SU-DHL-6 (cell line): ENCODE measurements around the gene THAP10.
"Not testable (repeated sequence)": the region's sequence is repeated elsewhere in the genome, so short reads cannot be mapped to it uniquely, and the experiment has no call there.

ENCODE experiments used
- H2AFZ ChIP-seq: fragments of 200-600 bp; sonication (generic); 2 replicates; pipeline ENCODE4 v1.6.1; 2014; ENCODE audit warnings: low read depth, mild to moderate bottlenecking, moderate library complexity, mixed read lengths, antibody characterized with exemption, low read length; ENCODE audit not compliant: severe bottlenecking
- H3F3A ChIP-seq: fragments of 200-600 bp; shearing (Covaris generic); 2 replicates; pipeline ENCODE4 v1.6.0; 2016; ENCODE audit warnings: antibody characterized with exemption, mild to moderate bottlenecking; ENCODE audit not compliant: insufficient read depth
- H3K27ac ChIP-seq: fragments of 200-600 bp; sonication (generic); 2 replicates; pipeline ENCODE4 v1.5.1; 2016; ENCODE audit warnings: low read depth, mild to moderate bottlenecking, low read length, moderate library complexity, mixed read lengths
- H3K27me3 ChIP-seq: fragments of 200-600 bp; sonication (generic), shearing (Covaris generic); 2 replicates; pipeline ENCODE4 v1.6.0; 2014; ENCODE audit warnings: mild to moderate bottlenecking, low read length
- H3K36me3 ChIP-seq: fragments of 200-600 bp; sonication (generic); 2 replicates; pipeline ENCODE4 v1.6.1; 2014; ENCODE audit warnings: mild to moderate bottlenecking, low read length, mixed read lengths
- H3K4me2 ChIP-seq: fragments of 300-600, 200-600 bp; shearing (Covaris generic), sonication (generic); 2 replicates; pipeline ENCODE4 v1.6.0; 2014; ENCODE audit warnings: low read length, low read depth, mild to moderate bottlenecking; ENCODE audit not compliant: poor library complexity, severe bottlenecking
- H3K4me3 ChIP-seq: fragments of 200-600 bp; sonication (generic); 2 replicates; pipeline ENCODE4 v1.5.1; 2014; ENCODE audit warnings: antibody characterized with exemption, low read length, mild to moderate bottlenecking, mixed read lengths; ENCODE audit not compliant: insufficient read depth, poor library complexity, severe bottlenecking
- H3K79me2 ChIP-seq: fragments of 200-600 bp; sonication (generic); 2 replicates; pipeline ENCODE4 v1.6.1; 2014; ENCODE audit warnings: mild to moderate bottlenecking, low read length, moderate library complexity; ENCODE audit not compliant: insufficient read depth
- H3K9ac ChIP-seq: fragments of 200-600 bp; sonication (generic); 2 replicates; pipeline ENCODE4 v1.7.0; 2014; ENCODE audit warnings: mild to moderate bottlenecking, low read length
- H3K9me2 ChIP-seq: fragments of 200-600 bp; sonication (generic); replicated peaks from 2 replicates; pipeline ENCODE4 v1.6.1; 2014; ENCODE audit warnings: low read length; ENCODE audit not compliant: insufficient read depth
- H3K9me3 ChIP-seq: fragments of 200-600 bp; sonication (generic); 2 replicates; pipeline ENCODE4 v1.6.1; 2014; ENCODE audit warnings: low read length, mixed read lengths; ENCODE audit not compliant: insufficient read depth
- H4K20me1 ChIP-seq: fragments of 200-600 bp; sonication (generic); 2 replicates; pipeline ENCODE4 v1.6.1; 2014; ENCODE audit warnings: low read depth, mild to moderate bottlenecking, antibody characterized with exemption, low read length, moderate library complexity, mixed read lengths
- CTCF ChIP-seq: fragments of 200-600 bp; sonication (generic); IDR thresholded peaks from one replicate; pipeline ENCODE4 v1.5.1; 2017; ENCODE audit warnings: antibody characterized with exemption, mild to moderate bottlenecking, low read length, moderate library complexity; ENCODE audit not compliant: insufficient read depth, poor library complexity, severe bottlenecking
- EZH2phosphoT487 ChIP-seq: fragments of 200-600 bp; sonication (generic), shearing (Covaris generic); conservative IDR thresholded peaks from 2 replicates; pipeline ENCODE4 v1.6.1; 2018; ENCODE audit warnings: mild to moderate bottlenecking, antibody characterized with exemption, low read length, moderate library complexity, mixed read lengths

THAP10 gene

GRCh38 chr15:70863450-70864218 lies 28.6 kb downstream of the THAP10 start:
- Histone ChIP-seq H3K27me3 (no peaks in the 10 kb centered on the region), H3K4me2 (no peak overlapping the region), H3K9ac (no peak overlapping the region), H3K4me3 (no peak overlapping the region), H3K36me3 (no peaks in the 10 kb centered on the region), H3K27ac (no peak overlapping the region), H3K79me2 (no peaks in the 10 kb centered on the region), H3K9me3 (no peaks in the 10 kb centered on the region), H2AFZ (no peak overlapping the region), H3F3A (no peaks in the 10 kb centered on the region), H4K20me1 (no peaks in the 10 kb centered on the region), H3K9me2 (no peaks in the 10 kb centered on the region)
- TF ChIP-seq CTCF (no peak), EZH2phosphoT487 (no peak)

GRCh38 chr15:70859998-70860397 lies 32.2 kb downstream of the THAP10 start:
- no peaks in the 10 kb centered on the region for H3K9me2 ChIP-seq
- no peaks in the 10 kb centered on the region for H3K79me2 ChIP-seq

GRCh38 chr15:70859322-70859908 lies 32.8 kb downstream of the THAP10 start:
- Histone ChIP-seq H2AFZ (no peak overlapping the region), H3K9me3 (no peaks in the 10 kb centered on the region), H3K27me3 (no peaks in the 10 kb centered on the region), H3K4me2 (no peak overlapping the region), H3F3A (no peaks in the 10 kb centered on the region), H3K27ac (no peak overlapping the region), H4K20me1 (no peaks in the 10 kb centered on the region), H3K79me2 (no peaks in the 10 kb centered on the region), H3K4me3 (no peak overlapping the region), H3K9me2 (no peaks in the 10 kb centered on the region), H3K36me3 (no peaks in the 10 kb centered on the region), H3K9ac (no peak overlapping the region)
- TF ChIP-seq CTCF, result no peak
- TF ChIP-seq EZH2phosphoT487, result no peak

More at GRCh38 chr15:70859998-70860397, 32.2 kb downstream of the THAP10 start:
- Histone ChIP-seq H3K27me3 (no peaks in the 10 kb centered on the region), H4K20me1 (no peaks in the 10 kb centered on the region), H3K9ac (no peak overlapping the region), H3K4me2 (no peak overlapping the region), H3K9me3 (no peaks in the 10 kb centered on the region), H3K27ac (no peak overlapping the region), H3K36me3 (no peaks in the 10 kb centered on the region), H3F3A (no peaks in the 10 kb centered on the region), H2AFZ (no peak overlapping the region), H3K4me3 (no peak overlapping the region)
- TF ChIP-seq EZH2phosphoT487, result no peak
- no peak for TF ChIP-seq CTCF

GRCh38 chr15:70858614-70859321 lies 33.5 kb downstream of the THAP10 start:
- H3K9me2 ChIP-seq, H3F3A ChIP-seq, H3K4me2 ChIP-seq, H3K27me3 ChIP-seq, H3K27ac ChIP-seq, H2AFZ ChIP-seq, H4K20me1 ChIP-seq, H3K79me2 ChIP-seq, H3K4me3 ChIP-seq, H3K9ac ChIP-seq, H3K9me3 ChIP-seq, H3K36me3 ChIP-seq: not testable (repeated sequence)
